Colonic mucosa (tissue), 4 donors: ENCODE measurements around the gene EDNRB. TPM values are rescaled to one million over a fixed set of nuclear protein-coding genes. Genes with fewer than 3 reads are reported as not detected.
"Not testable (repeated sequence)": the region's sequence is repeated elsewhere in the genome, so short reads cannot be mapped to it uniquely, and the experiment has no call there.

Experiments
- DNase-seq: peaks from one replicate; pipeline ENCODE4 v3.0.0-alpha.2; 2020
- H3K27ac ChIP-seq: fragments of 200-600 bp; one replicate; pipeline ENCODE4 v1.8.0; 2021
- H3K27me3 ChIP-seq: fragments of 200-600 bp; one replicate; pipeline ENCODE4 v1.8.0; 2021
- H3K36me3 ChIP-seq: fragments of 200-600 bp; one replicate; pipeline ENCODE4 v1.8.0; 2021
- H3K4me1 ChIP-seq: fragments of 200-600 bp; one replicate; pipeline ENCODE4 v1.8.0; 2021; ENCODE audit warnings: mild to moderate bottlenecking
- H3K4me3 ChIP-seq: fragments of 200-600 bp; one replicate; pipeline ENCODE4 v1.8.0; 2021
- H3K9ac ChIP-seq, 2 donors: one replicate each; pipeline ENCODE4 v1.7.0; 2013; ENCODE audit warnings: control low read depth in 2 of 2, low read depth in 2 of 2, low read length in 2 of 2
- H3K9me3 ChIP-seq: fragments of 200-600 bp; one replicate; pipeline ENCODE4 v1.8.0; 2021
- CTCF ChIP-seq: fragments of 200-600 bp; IDR thresholded peaks from one replicate; pipeline ENCODE4 v1.8.0; 2022; ENCODE audit warnings: antibody characterized with exemption, mild to moderate bottlenecking
- intact Hi-C: fragments of 100-400 bp; cut with DNase I; formaldehyde crosslinking; loops from one replicate; pipeline ENCODE4 v1.14.1; 2022
- total RNA-seq, 2 donors: library from RNA; stranded (reverse); fragmentation: NEBNext Ultra II Directional in 1 of 2; extraction: Animal tissue kit (Norgen Biotek cat#: 25700) in 1 of 2; gene quantifications; one replicate each; pipeline ENCODE4 v1.2.1, GENCODE V29; 2021
- donor health status: healthy.
- donor health status: DM: no; HTN: no; CAD: no.
- donor health status: DM: no; HTN: no; CAD: no.

EDNRB gene
- total RNA-seq, 2 donors from 2014 or later = 6.3 to 14.5 TPM

- intact Hi-C loops = no loop called here
- no peaks in the 10 kb centered on the region for H3K36me3 ChIP-seq
- no peak overlapping the region for H3K9ac ChIP-seq
- no peaks in the 10 kb centered on the region for H3K27me3 ChIP-seq
- H3K27ac ChIP-seq = peak overlapping the region; percentile 17
- H3K9me3 ChIP-seq = no peaks in the 10 kb centered on the region
- H3K4me1 ChIP-seq = no peaks in the 10 kb centered on the region
- no peak overlapping the region for H3K4me3 ChIP-seq
- no peak for TF ChIP-seq CTCF
- DNase-seq = no peak
Observed at GRCh38 chr13:77860507-77860981, 58.1 kb downstream of the EDNRB start.

GRCh38 chr13:77859450-77859849, 59.2 kb downstream of the EDNRB start:
- Histone ChIP-seq H3K4me1 (no peaks in the 10 kb centered on the region), H3K27me3 (no peaks in the 10 kb centered on the region), H3K4me3 (no peak overlapping the region), H3K27ac (peak overlapping the region; percentile 17), H3K36me3 (no peaks in the 10 kb centered on the region), H3K9me3 (no peaks in the 10 kb centered on the region), H3K9ac (no peak overlapping the region)
- DNase-seq = no peak
- no peak for TF ChIP-seq CTCF
- intact Hi-C loops = no loop called here

GRCh38 chr13:77857531-77858209, 61.0 kb downstream of the EDNRB start:
- TF ChIP-seq CTCF = no peak
- Histone ChIP-seq H3K4me3 (no peak overlapping the region), H3K27ac (no peak overlapping the region), H3K9ac (no peak overlapping the region), H3K9me3 (no peaks in the 10 kb centered on the region), H3K4me1 (no peaks in the 10 kb centered on the region), H3K36me3 (no peaks in the 10 kb centered on the region), H3K27me3 (no peaks in the 10 kb centered on the region)
- DNase-seq = no peak
- intact Hi-C loops = no loop called here

- TF ChIP-seq CTCF = no peak
- intact Hi-C loops = no loop called here
Observed at GRCh38 chr13:77853703-77854102, 64.9 kb downstream of the EDNRB start.

GRCh38 chr13:77848050-77848449, 70.6 kb downstream of the EDNRB start:
- H3K9me3 ChIP-seq, H3K27me3 ChIP-seq, H3K27ac ChIP-seq, H3K4me3 ChIP-seq, H3K9ac ChIP-seq, DNase-seq, H3K4me1 ChIP-seq, intact Hi-C loops, H3K36me3 ChIP-seq: not testable (repeated sequence)

More at GRCh38 chr13:77853703-77854102, 64.9 kb downstream of the EDNRB start:
- H3K4me3 ChIP-seq = no peak overlapping the region
- no peaks in the 10 kb centered on the region for H3K27me3 ChIP-seq
- no peaks in the 10 kb centered on the region for H3K36me3 ChIP-seq
- H3K27ac ChIP-seq = no peak overlapping the region
- H3K9ac ChIP-seq = no peak overlapping the region
- H3K4me1 ChIP-seq = no peaks in the 10 kb centered on the region
- no peak for DNase-seq
- H3K9me3 ChIP-seq = no peaks in the 10 kb centered on the region

- H3K27me3 ChIP-seq = no peaks in the 10 kb centered on the region
- H3K9me3 ChIP-seq = no peaks in the 10 kb centered on the region
- H3K27ac ChIP-seq = no peak overlapping the region
- no peak overlapping the region for H3K4me3 ChIP-seq
- TF ChIP-seq CTCF = no peak
- H3K36me3 ChIP-seq = no peaks in the 10 kb centered on the region
- intact Hi-C loops = no loop called here
- no peaks in the 10 kb centered on the region for H3K4me1 ChIP-seq
- H3K9ac ChIP-seq = no peak overlapping the region
- DNase-seq = no peak
Observed at GRCh38 chr13:77846173-77846572, 72.5 kb downstream of the EDNRB start.
